GM21381 (cell line): Measurements from ENCODE around the gene FZD7.

Experiments
- ATAC-seq: cut with Tn5 transposase; IDR thresholded peaks from one replicate; pipeline ENCODE4 v1.9.1; 2021; ENCODE audit warnings: mild to moderate bottlenecking, moderate library complexity; ENCODE audit not compliant: unreplicated experiment

The FZD7 gene

GRCh38 chr2:202035941-202036372 is 2.3 kb downstream of the FZD7 start:
- no peak for ATAC-seq

GRCh38 chr2:202036601-202037037 is 3.0 kb downstream of the FZD7 start:
- no peak for ATAC-seq

GRCh38 chr2:202037086-202037485 is 3.4 kb downstream of the FZD7 start:
- no peak for ATAC-seq

GRCh38 chr2:202038471-202039277 is 5.0 kb downstream of the FZD7 start:
- ATAC-seq: no peak

- no peak for ATAC-seq
These were observed 5.8 kb downstream of the FZD7 start for GRCh38 chr2:202039278-202040078.

GRCh38 chr2:202040079-202040844 is 6.6 kb downstream of the FZD7 start:
- ATAC-seq: no peak

GRCh38 chr2:202042444-202042843 is 8.8 kb downstream of the FZD7 start:
- no peak for ATAC-seq

- no peak for ATAC-seq
These were observed 9.8 kb downstream of the FZD7 start for GRCh38 chr2:202043475-202043874.

- no peak for ATAC-seq
These were observed 11.1 kb downstream of the FZD7 start for GRCh38 chr2:202044777-202045176.

- ATAC-seq: no peak
These were observed 12.9 kb downstream of the FZD7 start for GRCh38 chr2:202046572-202046971.

- ATAC-seq: no peak
These were observed 15.6 kb downstream of the FZD7 start for GRCh38 chr2:202049092-202049728.

GRCh38 chr2:202049840-202050239 is 16.2 kb downstream of the FZD7 start:
- ATAC-seq: no peak

- no peak for ATAC-seq
These were observed 17.0 kb downstream of the FZD7 start for GRCh38 chr2:202050652-202051051.

GRCh38 chr2:202051499-202052161 is 18.0 kb downstream of the FZD7 start:
- ATAC-seq: no peak

- ATAC-seq: no peak
These were observed 18.6 kb downstream of the FZD7 start for GRCh38 chr2:202052235-202052634.

- ATAC-seq: no peak
These were observed 21.0 kb downstream of the FZD7 start for GRCh38 chr2:202054679-202055078.

GRCh38 chr2:202056611-202057010 is 23.0 kb downstream of the FZD7 start:
- ATAC-seq: no peak

- no peak for ATAC-seq
These were observed 26.6 kb downstream of the FZD7 start for GRCh38 chr2:202060218-202060617.

GRCh38 chr2:202061695-202062094 is 28.0 kb downstream of the FZD7 start:
- ATAC-seq: no peak

GRCh38 chr2:202064171-202064880 is 30.7 kb downstream of the FZD7 start:
- no peak for ATAC-seq
